Sigmoid colon (tissue), 3 donors: Measurements from ENCODE around the gene ZNF594.
"Not testable (repeated sequence)": the region's sequence is repeated elsewhere in the genome, so short reads cannot be mapped to it uniquely, and the experiment has no call there.

Experiments used
- POLR2A ChIP-seq, 2 donors: fragments of 450-650 bp; IDR thresholded peaks; one replicate each; pipeline ENCODE4 v1.6.1; 2016; ENCODE audit warnings: antibody characterized with exemption in 2 of 2, mild to moderate bottlenecking in 2 of 2, moderate library complexity in 2 of 2
- TF ChIP-seq, protein P1 (sequence below), 4 experiments: fragments of 450-650 bp in 3 of 4; fragments of 200-600 bp in 1 of 4; IDR thresholded peaks; one replicate each; pipeline ENCODE4 v1.5.1; 2016 to 2019; ENCODE audit warnings: antibody characterized with exemption in 4 of 4, mild to moderate bottlenecking in 3 of 4, moderate library complexity in 2 of 4

DNA sequence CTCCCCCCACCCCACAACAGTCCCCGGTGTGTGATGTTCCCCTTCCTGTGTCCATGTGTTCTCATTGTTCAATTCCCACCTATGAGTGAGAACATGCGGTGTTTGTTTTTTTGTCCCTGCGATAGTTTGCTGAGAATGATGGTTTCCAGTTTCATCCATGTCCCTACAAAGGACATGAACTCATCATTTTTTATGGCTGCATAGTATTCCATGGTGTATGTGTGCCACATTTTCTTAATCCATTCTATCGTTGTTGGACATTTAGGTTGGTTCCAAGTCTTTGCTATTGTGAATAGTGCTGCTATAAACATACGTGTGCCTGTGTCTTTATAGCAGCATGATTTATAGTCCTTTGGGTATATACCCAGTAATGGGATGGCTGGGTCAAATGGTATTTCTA is 25.9 kb upstream of the ZNF594 start:
- TF ChIP-seq, protein P1, sequence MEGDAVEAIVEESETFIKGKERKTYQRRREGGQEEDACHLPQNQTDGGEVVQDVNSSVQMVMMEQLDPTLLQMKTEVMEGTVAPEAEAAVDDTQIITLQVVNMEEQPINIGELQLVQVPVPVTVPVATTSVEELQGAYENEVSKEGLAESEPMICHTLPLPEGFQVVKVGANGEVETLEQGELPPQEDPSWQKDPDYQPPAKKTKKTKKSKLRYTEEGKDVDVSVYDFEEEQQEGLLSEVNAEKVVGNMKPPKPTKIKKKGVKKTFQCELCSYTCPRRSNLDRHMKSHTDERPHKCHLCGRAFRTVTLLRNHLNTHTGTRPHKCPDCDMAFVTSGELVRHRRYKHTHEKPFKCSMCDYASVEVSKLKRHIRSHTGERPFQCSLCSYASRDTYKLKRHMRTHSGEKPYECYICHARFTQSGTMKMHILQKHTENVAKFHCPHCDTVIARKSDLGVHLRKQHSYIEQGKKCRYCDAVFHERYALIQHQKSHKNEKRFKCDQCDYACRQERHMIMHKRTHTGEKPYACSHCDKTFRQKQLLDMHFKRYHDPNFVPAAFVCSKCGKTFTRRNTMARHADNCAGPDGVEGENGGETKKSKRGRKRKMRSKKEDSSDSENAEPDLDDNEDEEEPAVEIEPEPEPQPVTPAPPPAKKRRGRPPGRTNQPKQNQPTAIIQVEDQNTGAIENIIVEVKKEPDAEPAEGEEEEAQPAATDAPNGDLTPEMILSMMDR (IDR thresholded peaks at IDR 0.05): not testable (repeated sequence)
- TF ChIP-seq POLR2A (IDR thresholded peaks at IDR 0.05): not testable (repeated sequence)
